Left ventricle myocardium inferior (tissue), 1 donor: ENCODE results near the gene DDX21. TPM values are rescaled to one million over a fixed set of nuclear protein-coding genes. Genes with fewer than 3 reads are reported as not detected.
A peak's percentile ranks its signal among the peaks of the same experiment; 100 is the strongest.

Experiments
- DNase-seq: peaks from one replicate; pipeline ENCODE4 v3.0.0-alpha.2; 2020
- H3K27ac ChIP-seq: fragments of 200-600 bp; replicated peaks from 2 replicates; pipeline ENCODE4 v1.8.0; 2021
- H3K27me3 ChIP-seq: fragments of 200-600 bp; 2 replicates; pipeline ENCODE4 v1.8.0; 2021; ENCODE audit warnings: low read depth
- H3K36me3 ChIP-seq: fragments of 200-600 bp; 2 replicates; pipeline ENCODE4 v1.8.0; 2021
- H3K4me1 ChIP-seq: fragments of 200-600 bp; 2 replicates; pipeline ENCODE4 v1.8.0; 2021
- H3K4me3 ChIP-seq: fragments of 200-600 bp; 2 replicates; pipeline ENCODE4 v1.8.0; 2021; ENCODE audit warnings: mild to moderate bottlenecking, moderate library complexity
- H3K9me3 ChIP-seq: fragments of 200-600 bp; replicated peaks from 2 replicates; pipeline ENCODE4 v1.8.0; 2021
- intact Hi-C: fragments of 100-400 bp; cut with micrococcal nuclease; formaldehyde crosslinking; loops from one replicate; pipeline ENCODE4 v1.11.0; 2022
- total RNA-seq: library from RNA; stranded (reverse); fragmentation: NEBNext Ultra II Directional; extraction: Animal tissue kit (Norgen Biotek cat#: 25700); gene quantifications from one replicate; pipeline ENCODE4 v1.2.1, GENCODE V29; 2021
- TF ChIP-seq, protein P1 (sequence below): fragments of 200-600 bp; IDR thresholded peaks from 2 replicates; pipeline ENCODE4 v1.8.0; 2021; ENCODE audit warnings: antibody characterized with exemption, mild to moderate bottlenecking, borderline replicate concordance
- donor health status: DM: no; HTN: yes; CAD: no; lungs with severe emphysema.

The DDX21 gene
- total RNA-seq, 1 donor from 2014 or later: 21.9 TPM

DNA sequence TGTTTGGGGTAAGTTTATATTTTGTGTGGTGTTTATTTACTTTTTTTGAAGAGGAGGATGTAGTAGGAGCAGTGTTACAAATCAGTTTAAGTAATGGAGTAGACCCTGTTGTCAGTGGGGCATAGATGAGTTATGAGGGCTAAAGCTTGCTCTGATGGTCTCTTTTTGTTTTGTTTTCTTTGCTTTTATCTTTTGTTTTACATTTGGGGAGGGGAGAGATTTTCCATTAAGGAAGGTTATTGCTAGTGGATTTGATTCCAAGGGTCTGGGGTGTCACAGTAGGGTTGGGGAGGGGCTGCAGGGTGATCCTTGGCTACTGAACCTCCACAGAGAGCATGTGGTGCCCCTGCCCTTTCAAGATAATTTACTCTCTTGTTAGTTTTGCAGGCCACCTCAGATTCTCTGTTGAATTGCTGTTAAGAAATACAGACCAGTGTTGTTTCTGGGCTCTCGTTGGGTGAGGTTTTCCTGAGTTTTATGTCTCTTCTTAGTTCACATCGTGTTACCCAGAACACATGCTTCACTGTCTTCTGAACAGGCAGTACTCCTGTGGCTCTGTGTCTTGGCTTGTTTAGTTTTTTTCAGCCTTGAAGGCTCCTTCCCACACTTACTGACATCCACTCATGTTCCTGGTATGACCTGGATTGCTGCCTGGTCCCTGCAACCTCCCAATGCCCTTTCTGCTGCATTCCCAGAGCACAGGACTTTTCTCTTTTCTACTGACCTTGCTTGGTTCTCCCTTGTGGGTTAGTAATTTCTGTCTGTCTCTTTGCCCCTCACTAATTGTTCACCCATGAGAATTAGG is 36.9 kb downstream of the DDX21 start:
- Histone ChIP-seq H3K4me3 (peak overlapping the region; percentile 3), H3K9me3 (no peaks in the 10 kb centered on the region), H3K27ac (peak overlapping the region; percentile 78), H3K4me1 (peaks cover 87% of the 10 kb centered on the region), H3K27me3 (no peaks in the 10 kb centered on the region), H3K36me3 (no peaks in the 10 kb centered on the region)
- intact Hi-C loops: no loop called here
- TF ChIP-seq, protein P1, sequence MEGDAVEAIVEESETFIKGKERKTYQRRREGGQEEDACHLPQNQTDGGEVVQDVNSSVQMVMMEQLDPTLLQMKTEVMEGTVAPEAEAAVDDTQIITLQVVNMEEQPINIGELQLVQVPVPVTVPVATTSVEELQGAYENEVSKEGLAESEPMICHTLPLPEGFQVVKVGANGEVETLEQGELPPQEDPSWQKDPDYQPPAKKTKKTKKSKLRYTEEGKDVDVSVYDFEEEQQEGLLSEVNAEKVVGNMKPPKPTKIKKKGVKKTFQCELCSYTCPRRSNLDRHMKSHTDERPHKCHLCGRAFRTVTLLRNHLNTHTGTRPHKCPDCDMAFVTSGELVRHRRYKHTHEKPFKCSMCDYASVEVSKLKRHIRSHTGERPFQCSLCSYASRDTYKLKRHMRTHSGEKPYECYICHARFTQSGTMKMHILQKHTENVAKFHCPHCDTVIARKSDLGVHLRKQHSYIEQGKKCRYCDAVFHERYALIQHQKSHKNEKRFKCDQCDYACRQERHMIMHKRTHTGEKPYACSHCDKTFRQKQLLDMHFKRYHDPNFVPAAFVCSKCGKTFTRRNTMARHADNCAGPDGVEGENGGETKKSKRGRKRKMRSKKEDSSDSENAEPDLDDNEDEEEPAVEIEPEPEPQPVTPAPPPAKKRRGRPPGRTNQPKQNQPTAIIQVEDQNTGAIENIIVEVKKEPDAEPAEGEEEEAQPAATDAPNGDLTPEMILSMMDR: no peak
- peak; percentile 37 for DNase-seq

DNA sequence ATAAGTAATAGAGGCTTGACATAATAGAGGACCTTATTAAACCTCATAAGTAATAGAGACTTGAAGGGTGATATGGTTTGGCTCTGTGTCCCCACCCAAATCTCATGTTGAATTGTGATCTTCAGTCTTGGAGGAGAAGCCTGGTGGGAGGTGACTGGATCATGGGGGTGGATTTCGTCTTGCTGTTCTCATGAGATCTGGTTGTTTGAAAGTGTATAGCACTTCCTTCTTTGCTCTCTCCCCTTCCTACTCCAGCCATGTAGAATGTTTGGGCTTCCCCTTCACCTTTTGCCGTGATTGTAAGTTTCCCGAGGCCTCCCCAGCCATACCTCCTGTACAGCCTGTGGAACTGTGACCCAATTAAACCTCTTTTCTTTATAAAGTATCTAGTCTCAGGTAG is 41.2 kb downstream of the DDX21 start:
- TF ChIP-seq, protein P1: no peak
- DNase-seq: no peak
- no peak overlapping the region for H3K4me3 ChIP-seq
- H3K27me3 ChIP-seq: no peaks in the 10 kb centered on the region
- no peaks in the 10 kb centered on the region for H3K9me3 ChIP-seq
- intact Hi-C loops: no loop called here
- H3K36me3 ChIP-seq: peaks cover 21% of the 10 kb centered on the region
- peak overlapping the region; percentile 51 for H3K27ac ChIP-seq
- peaks cover 56% of the 10 kb centered on the region for H3K4me1 ChIP-seq

DNA sequence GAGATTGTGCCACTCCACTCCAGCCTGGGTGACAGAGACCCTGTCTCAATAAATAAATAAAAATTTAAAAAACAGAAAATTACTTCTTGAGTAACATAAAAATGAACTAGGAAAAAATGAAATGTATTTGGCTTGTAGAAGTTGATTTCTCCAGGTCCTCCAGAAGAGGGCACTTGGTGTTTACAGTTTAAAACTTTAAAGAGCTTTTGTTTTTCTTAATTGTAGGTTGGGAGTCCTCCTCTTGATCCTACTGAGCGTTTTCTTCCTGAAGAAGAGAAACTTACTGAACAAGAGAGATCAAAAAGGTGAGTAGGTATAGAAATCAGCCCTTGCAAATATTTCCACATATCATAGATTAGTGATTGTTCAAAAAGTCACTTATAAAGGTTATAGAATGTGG is 48.9 kb downstream of the DDX21 start:
- Histone ChIP-seq H3K4me3 (no peak overlapping the region), H3K27ac (no peak overlapping the region), H3K27me3 (no peaks in the 10 kb centered on the region), H3K36me3 (peaks cover 62% of the 10 kb centered on the region), H3K9me3 (no peaks in the 10 kb centered on the region), H3K4me1 (peaks cover 3% of the 10 kb centered on the region)
- DNase-seq: no peak
- intact Hi-C loops: loop anchor here (5.0 kb wide), 1 partner anchor 87 kb away; no protein-coding TSS in a partner anchor
- TF ChIP-seq, protein P1: peak; percentile 62

DNA sequence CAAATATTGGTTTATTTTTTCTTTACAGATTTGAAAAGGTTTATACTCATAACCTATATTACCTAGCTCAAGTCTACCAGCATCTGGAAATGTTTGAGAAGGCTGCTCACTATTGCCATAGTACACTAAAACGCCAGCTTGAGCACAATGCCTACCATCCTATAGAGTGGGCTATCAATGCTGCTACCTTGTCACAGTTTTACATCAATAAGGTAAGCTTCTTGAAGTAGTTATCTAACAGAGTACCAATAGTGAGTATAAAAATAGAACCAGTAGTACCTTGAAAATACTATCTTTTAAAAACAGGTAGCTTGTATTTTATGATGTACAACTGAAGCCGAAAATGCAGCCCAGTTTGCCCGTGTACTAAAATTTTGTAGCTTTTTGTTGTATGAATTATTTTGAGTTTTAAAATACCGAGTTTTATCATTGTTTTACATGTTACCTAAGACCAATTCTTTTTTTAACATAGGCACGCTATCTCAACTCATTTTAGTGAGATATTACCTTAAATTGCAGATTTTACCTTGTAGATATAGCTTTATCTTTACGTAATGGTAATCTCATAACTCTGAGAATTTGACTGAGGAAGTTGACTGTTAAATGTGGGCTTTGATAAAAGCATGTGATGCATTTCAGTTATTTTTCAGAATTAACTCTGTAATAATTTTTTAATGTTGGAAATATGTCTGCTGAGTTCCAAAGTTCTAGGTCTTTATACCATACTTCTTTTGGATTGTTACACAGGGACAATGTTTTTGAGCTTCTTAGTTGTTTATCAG is 49.9 kb downstream of the DDX21 start:
- Histone ChIP-seq H3K4me3 (no peak overlapping the region), H3K4me1 (peaks cover 3% of the 10 kb centered on the region), H3K27ac (no peak overlapping the region), H3K9me3 (no peaks in the 10 kb centered on the region), H3K36me3 (peaks cover 61% of the 10 kb centered on the region), H3K27me3 (no peaks in the 10 kb centered on the region)
- TF ChIP-seq, protein P1: no peak
- DNase-seq: no peak
- intact Hi-C loops: loop anchor here (5.0 kb wide), 1 partner anchor 86 kb away; no protein-coding TSS in a partner anchor

DNA sequence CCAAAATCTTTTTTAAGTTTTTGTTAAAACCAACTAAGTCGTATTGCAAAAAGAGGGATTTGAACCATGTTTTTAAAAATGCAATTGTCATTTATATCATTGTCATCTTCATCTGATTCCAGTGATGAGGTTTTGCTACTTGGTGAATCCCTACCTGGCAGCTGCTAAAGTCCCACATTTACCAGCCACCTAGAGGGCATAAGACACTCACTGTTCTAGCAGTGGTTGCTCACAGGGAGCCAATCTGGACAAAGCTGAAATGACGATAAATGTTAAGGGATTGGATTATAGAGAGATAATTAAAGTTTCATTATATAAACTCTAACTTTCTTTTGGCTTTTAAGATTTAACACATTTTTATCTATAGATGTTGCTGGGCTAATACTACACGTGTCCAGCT is 51.3 kb downstream of the DDX21 start:
- TF ChIP-seq, protein P1: no peak
- H3K4me1 ChIP-seq: peaks cover 3% of the 10 kb centered on the region
- no peak for DNase-seq
- no peak overlapping the region for H3K27ac ChIP-seq
- intact Hi-C loops: loop anchor here (5.0 kb wide), 1 partner anchor 85 kb away; no protein-coding TSS in a partner anchor
- H3K4me3 ChIP-seq: no peak overlapping the region
- peaks cover 64% of the 10 kb centered on the region for H3K36me3 ChIP-seq
- H3K9me3 ChIP-seq: no peaks in the 10 kb centered on the region
- H3K27me3 ChIP-seq: no peaks in the 10 kb centered on the region
